Amniotic epithelial cell (primary cell): ENCODE measurements around the gene PLEKHA7.
A peak's percentile ranks its signal among the peaks of the same experiment; 100 is the strongest.
"Not testable (repeated sequence)": the region's sequence is repeated elsewhere in the genome, so short reads cannot be mapped to it uniquely, and the experiment has no call there.

Experiments used
- DNase-seq: peaks from one replicate; pipeline ENCODE4 v3.0.0-alpha.2; 2010; ENCODE audit warnings: low read depth

The PLEKHA7 gene

GRCh38 chr11:17005646-17006045, 8.6 kb downstream of the PLEKHA7 start:
- DNase-seq: peak; percentile 75

GRCh38 chr11:17004486-17005148, 9.6 kb downstream of the PLEKHA7 start:
- no peak for DNase-seq

GRCh38 chr11:17003426-17003825, 10.8 kb downstream of the PLEKHA7 start:
- DNase-seq: no peak

GRCh38 chr11:17002543-17002942, 11.7 kb downstream of the PLEKHA7 start:
- no peak for DNase-seq

GRCh38 chr11:17001806-17002205, 12.4 kb downstream of the PLEKHA7 start:
- DNase-seq: no peak

- no peak for DNase-seq
Measured at GRCh38 chr11:17000987-17001386, 13.2 kb downstream of the PLEKHA7 start.

GRCh38 chr11:17000253-17000652, 14.0 kb downstream of the PLEKHA7 start:
- DNase-seq: not testable (repeated sequence)

GRCh38 chr11:16999116-16999515, 15.1 kb downstream of the PLEKHA7 start:
- no peak for DNase-seq

GRCh38 chr11:16997624-16998023, 16.6 kb downstream of the PLEKHA7 start:
- DNase-seq: no peak

GRCh38 chr11:16993495-16993894, 20.7 kb downstream of the PLEKHA7 start:
- no peak for DNase-seq

GRCh38 chr11:16992846-16993245, 21.4 kb downstream of the PLEKHA7 start:
- no peak for DNase-seq

- no peak for DNase-seq
Measured at GRCh38 chr11:16989554-16989953, 24.7 kb downstream of the PLEKHA7 start.

GRCh38 chr11:16987205-16987568, 27.0 kb downstream of the PLEKHA7 start:
- DNase-seq: no peak

- peak; percentile 86 for DNase-seq
Measured at GRCh38 chr11:16986434-16987204, 27.6 kb downstream of the PLEKHA7 start.

GRCh38 chr11:16985297-16985696, 28.9 kb downstream of the PLEKHA7 start:
- no peak for DNase-seq

- no peak for DNase-seq
Measured at GRCh38 chr11:16984229-16984628, 30.0 kb downstream of the PLEKHA7 start.

- DNase-seq: peak; percentile 23
Measured at GRCh38 chr11:16982809-16983208, 31.4 kb downstream of the PLEKHA7 start.

GRCh38 chr11:16982256-16982671, 31.9 kb downstream of the PLEKHA7 start:
- DNase-seq: no peak

- peak; percentile 60 for DNase-seq
Measured at GRCh38 chr11:16981651-16982194, 32.5 kb downstream of the PLEKHA7 start.

- DNase-seq: no peak
Measured at GRCh38 chr11:16979703-16980622, 34.3 kb downstream of the PLEKHA7 start.

GRCh38 chr11:16977994-16978315, 36.3 kb downstream of the PLEKHA7 start:
- no peak for DNase-seq
